ENCODE results near the gene MRPS23. TPM values are rescaled to one million over a fixed set of nuclear protein-coding genes. Genes with fewer than 3 reads are reported as not detected.

MRPS23 gene
- total and polyA plus RNA-seq, 2 of the 8 experiments (the other 6 are each of a cell fraction or from before 2014, with no cell fraction given) = 38.6 to 60.4 TPM

- H3K18ac ChIP-seq (ENCODE audit: extremely low read depth, low read length) = no peak overlapping the region
- no peak for FAIRE-seq
- H3K23ac ChIP-seq (ENCODE audit: insufficient read length) = no peak overlapping the region
- H2BK120ac ChIP-seq (replicated peaks; ENCODE audit: low read depth, low read length) = no peak overlapping the region
- H2BK5ac ChIP-seq (ENCODE audit: low read depth, low read length) = no peak overlapping the region
- no peak overlapping the region for H3K4ac ChIP-seq (replicated peaks; ENCODE audit: insufficient read length, low read depth, low read length)
- H4K5ac ChIP-seq (ENCODE audit: insufficient read length, low read depth, low read length) = no peak overlapping the region
- TF ChIP-seq SP4 (IDR thresholded peaks at IDR 0.05; ENCODE audit: low read length) (no peak), SIN3A (conservative IDR thresholded peaks at IDR 0.05 in 1 of 2, IDR thresholded peaks at IDR 0.05 in 1 of 2; ENCODE audit: low read depth in 1 of 2, low read length in 2 of 2) (no peak), MAX (IDR thresholded peaks at IDR 0.05) (no peak), POLR2AphosphoS5 (IDR thresholded peaks at IDR 0.05; ENCODE audit: low read depth, low read length) (no peak), BRCA1 (IDR thresholded peaks at IDR 0.05; ENCODE audit: low read depth, low read length) (no peak), SAP30 (IDR thresholded peaks at IDR 0.05; ENCODE audit: insufficient read depth, insufficient replicate concordance, low read length) (no peak), TBP (IDR thresholded peaks at IDR 0.05; ENCODE audit: low read depth, low read length) (no peak), RXRA (IDR thresholded peaks at IDR 0.05; ENCODE audit: insufficient read depth, low read depth, low read length) (no peak), SP2 (IDR thresholded peaks at IDR 0.05; ENCODE audit: low read length) (no peak), CHD2 (IDR thresholded peaks at IDR 0.05; ENCODE audit: low read length) (no peak), ATF3 (IDR thresholded peaks at IDR 0.05; ENCODE audit: insufficient read depth, low read depth, low read length) (no peak)
- H3K56ac ChIP-seq (replicated peaks; ENCODE audit: insufficient read length, low read depth, low read length) = no peak overlapping the region
- no peaks in the 10 kb centered on the region for H3K27me3 ChIP-seq (replicated peaks in 1 of 4; ENCODE audit: control insufficient read depth in 3 of 4, extremely low read depth in 1 of 4, insufficient read depth in 3 of 4, low read length in 3 of 4)
- H3K9ac ChIP-seq (replicated peaks in 1 of 4; ENCODE audit: extremely low read depth in 1 of 4, low read depth in 3 of 4, low read length in 3 of 4) = no peak overlapping the region
- no peak overlapping the region for H4K8ac ChIP-seq (ENCODE audit: extremely low read depth, insufficient read depth, low read length)
- no peak overlapping the region for H4K91ac ChIP-seq (replicated peaks; ENCODE audit: insufficient read length, low read length)
- WGBS, 2 experiments (ENCODE audit: extremely low coverage in 1 of 2, insufficient coverage in 1 of 2, insufficient read length in 1 of 2, insufficient replicate concordance in 2 of 2, low coverage in 1 of 2, low lambda C conversion rate in 2 of 2, missing lambda C conversion rate in 1 of 2) = 88% methylated on average over 5 of the region's 5 CpGs; no CpG with 5 or more reads in 1 of the 2 experiments
- H3K36me3 ChIP-seq (ENCODE audit: control insufficient read depth in 2 of 4, insufficient read depth in 4 of 4, low read length in 3 of 4) = no peaks in the 10 kb centered on the region
- H3K9me3 ChIP-seq (ENCODE audit: insufficient read depth in 2 of 2, low read depth in 1 of 2, low read length in 1 of 2) = no peaks in the 10 kb centered on the region
- H4K20me1 ChIP-seq (replicated peaks in 1 of 2; ENCODE audit: control insufficient read depth in 1 of 2, insufficient read depth in 2 of 2, low read length in 2 of 2) = no peaks in the 10 kb centered on the region
- H2BK12ac ChIP-seq (ENCODE audit: low read depth, low read length) = no peak overlapping the region
- no peak for DNase-seq (ENCODE audit: low read depth in 1 of 2, low spot score in 2 of 2)
- H3K79me1 ChIP-seq (ENCODE audit: low read depth, low read length) = no peaks in the 10 kb centered on the region
- H3K14ac ChIP-seq (ENCODE audit: insufficient read length) = no peak overlapping the region
- H3K4me1 ChIP-seq (replicated peaks in 1 of 4; ENCODE audit: control insufficient read depth in 3 of 4, insufficient read depth in 4 of 4, low read length in 3 of 4) = no peaks in the 10 kb centered on the region; a peak in 1 of 7 replicates
- ChIA-PET POLR2A (ENCODE audit: partially characterized antibody) (no interaction called here), CTCF (ENCODE audit: partially characterized antibody) (interaction anchor here (1.2 to 6.0 kb wide), 3 partner anchors 11 to 37 kb away, joined by 3 to 49 read pairs (median 4); no protein-coding TSS in a partner anchor)
- no peak overlapping the region for H2AFZ ChIP-seq (ENCODE audit: low read length)
- no peak overlapping the region for H3K4me2 ChIP-seq (ENCODE audit: insufficient read depth in 1 of 2, low read depth in 2 of 2, low read length in 2 of 2)
- no peaks in the 10 kb centered on the region for H3K79me2 ChIP-seq (ENCODE audit: control insufficient read depth in 1 of 2, insufficient read depth in 2 of 2, low read length in 2 of 2)
- no peak overlapping the region for H2BK20ac ChIP-seq (ENCODE audit: low read length)
- no peak overlapping the region for H2BK15ac ChIP-seq (ENCODE audit: low read length)
- no peak overlapping the region for H3K27ac ChIP-seq (ENCODE audit: low read depth, low read length)
- no peaks in the 10 kb centered on the region for H3K23me2 ChIP-seq (ENCODE audit: low read depth, low read length)
- H2AK5ac ChIP-seq (ENCODE audit: low read depth, low read length) = no peak overlapping the region
- H3K4me3 ChIP-seq (ENCODE audit: extremely low read depth in 1 of 4, insufficient read depth in 2 of 4, low read depth in 3 of 4, low read length in 4 of 4) = no peak overlapping the region
These were observed 30.0 kb downstream of the MRPS23 start for GRCh38 chr17:57819867-57820266.
